CD4-positive, alpha-beta T cell treated with Interleukin-12 subunit alpha and Interleukin-12 subunit beta, for 1 hour (primary cell): Measurements from ENCODE around the gene SSX1.
"Not testable (repeated sequence)": the region's sequence is repeated elsewhere in the genome, so short reads cannot be mapped to it uniquely, and the experiment has no call there.

ENCODE experiments used
- DNase-seq: peaks from one replicate; pipeline ENCODE4 v3.0.0-alpha.2; 2020

The SSX1 gene

GRCh38 chrX:48255062-48255796 is at the start of gene SSX1:
TSS of gene SSX1 (plus strand) at chrX:48255392. CDS start at chrX:48257242, 1,850 bp downstream.
- not testable (repeated sequence) for DNase-seq

GRCh38 chrX:48214341-48214740 is 40.9 kb upstream of the SSX1 start:
- DNase-seq = not testable (repeated sequence)

- not testable (repeated sequence) for DNase-seq
These were observed 31.0 kb upstream of the SSX1 start for GRCh38 chrX:48224196-48224595.

GRCh38 chrX:48252945-48253344 is 2.2 kb upstream of the SSX1 start:
- DNase-seq = not testable (repeated sequence)

- not testable (repeated sequence) for DNase-seq
These were observed 19.2 kb downstream of the SSX1 start for GRCh38 chrX:48274365-48274764.

GRCh38 chrX:48278958-48279357 is 23.8 kb downstream of the SSX1 start:
- DNase-seq = no peak

GRCh38 chrX:48280729-48281128 is 25.5 kb downstream of the SSX1 start:
- not testable (repeated sequence) for DNase-seq

GRCh38 chrX:48306175-48306574 is 51.0 kb downstream of the SSX1 start:
- DNase-seq = no peak

GRCh38 chrX:48313996-48314395 is 58.8 kb downstream of the SSX1 start:
- not testable (repeated sequence) for DNase-seq
